GM19023 (cell line): Measurements from ENCODE around the gene ARHGEF16.

Experiments
- ATAC-seq: cut with Tn5 transposase; IDR thresholded peaks from one replicate; pipeline ENCODE4 v1.9.1; 2021; ENCODE audit warnings: mild to moderate bottlenecking, moderate library complexity; ENCODE audit not compliant: unreplicated experiment

ARHGEF16 gene

GRCh38 chr1:3515272-3515671 lies 60.8 kb downstream of the ARHGEF16 start:
- ATAC-seq, result no peak

DNA sequence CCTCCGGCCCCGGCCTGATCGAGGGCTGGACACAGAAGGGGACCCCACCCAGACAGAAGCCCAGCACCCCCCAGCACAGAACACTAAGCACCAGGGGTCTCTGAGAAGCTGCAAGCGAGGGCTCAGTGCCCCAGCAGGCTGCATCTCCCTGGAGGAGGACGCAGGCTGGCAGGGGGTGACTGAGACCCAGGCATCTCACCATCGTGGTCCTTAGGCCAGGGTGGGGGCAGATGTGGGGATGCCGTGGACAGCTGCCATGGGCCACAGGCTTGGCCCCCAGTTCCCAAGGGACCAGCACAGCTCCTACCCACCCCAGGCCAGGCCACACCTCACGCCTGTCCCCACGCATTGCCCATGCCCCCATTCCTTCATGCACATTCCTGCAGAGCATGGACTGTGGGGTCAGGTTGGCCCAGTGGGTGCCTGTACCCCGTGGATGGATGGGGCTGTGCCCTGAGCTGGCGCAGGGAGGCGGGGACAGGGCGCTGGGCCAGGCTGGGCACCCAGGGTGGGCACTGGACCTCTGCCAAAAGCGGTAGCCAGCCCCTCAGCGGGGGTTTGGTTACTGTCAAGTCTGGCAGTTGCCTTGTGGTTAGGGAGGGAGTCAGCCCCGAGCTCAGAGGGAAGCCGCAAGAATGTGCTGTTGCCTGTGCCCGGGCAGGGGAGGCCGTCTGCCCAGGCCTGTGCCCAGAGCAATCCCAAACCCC lies 61.5 kb downstream of the ARHGEF16 start:
- ATAC-seq, result no peak

DNA sequence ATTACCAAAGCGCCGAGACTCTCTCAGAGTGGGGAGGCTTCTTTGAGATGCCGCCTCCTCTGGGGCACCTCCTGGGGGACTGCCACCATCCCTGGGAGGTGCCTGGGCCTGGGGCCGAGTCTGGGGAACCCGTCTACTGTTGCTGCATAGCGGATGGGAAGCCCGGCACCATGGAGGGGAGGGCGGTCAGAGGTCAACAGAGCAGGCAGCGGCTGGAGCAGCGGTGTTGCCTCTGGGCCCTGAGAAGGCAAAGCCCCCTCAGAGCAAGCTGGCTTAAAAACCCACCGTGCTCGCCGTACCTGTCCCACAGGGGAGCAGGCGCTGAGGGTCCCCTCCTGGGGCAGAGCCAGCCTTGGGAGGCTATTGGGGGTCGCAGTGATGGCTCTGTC lies 62.0 kb downstream of the ARHGEF16 start:
- no peak for ATAC-seq

GRCh38 chr1:3516911-3517675 lies 62.6 kb downstream of the ARHGEF16 start:
- ATAC-seq, result no peak

DNA sequence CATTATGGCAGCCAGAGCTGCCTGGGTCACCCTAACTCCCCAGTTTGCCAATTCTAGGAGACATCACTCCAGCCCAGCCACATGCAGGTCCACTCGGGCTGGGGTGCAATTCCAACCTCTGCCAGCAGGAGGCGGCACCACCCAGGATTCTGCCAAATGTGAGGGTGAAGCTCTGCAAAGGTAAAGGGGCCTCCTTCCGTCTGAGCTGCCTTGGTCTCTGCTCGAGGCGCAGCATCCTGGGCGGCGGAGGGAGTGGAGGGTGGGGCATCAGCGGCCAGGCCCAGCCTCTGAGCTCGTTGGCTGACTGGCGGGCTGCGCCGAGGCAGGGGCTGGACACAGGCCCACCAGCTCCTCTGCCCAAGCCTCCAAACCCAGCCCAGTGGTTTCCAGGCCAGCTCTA lies 63.8 kb downstream of the ARHGEF16 start:
- no peak for ATAC-seq

DNA sequence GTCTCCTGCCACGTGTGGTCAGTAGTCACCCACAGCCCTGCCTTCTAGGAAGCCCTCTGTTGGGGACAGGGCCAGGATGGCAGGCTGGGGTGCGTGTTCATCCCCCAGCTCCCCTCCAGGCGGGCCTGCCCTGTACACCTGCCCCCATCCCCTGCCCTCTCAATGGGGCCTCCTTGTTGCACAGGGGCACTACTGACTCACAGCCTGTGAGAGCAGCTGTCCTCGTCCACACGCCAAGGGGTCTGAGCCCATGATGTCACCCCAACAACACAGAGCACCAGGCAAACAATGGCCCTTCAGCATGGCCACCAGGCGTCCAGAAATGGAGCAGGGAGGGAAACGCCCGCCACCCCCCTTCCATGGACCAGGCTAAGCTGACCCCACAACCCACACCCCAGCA lies 64.3 kb downstream of the ARHGEF16 start:
- ATAC-seq, result no peak

DNA sequence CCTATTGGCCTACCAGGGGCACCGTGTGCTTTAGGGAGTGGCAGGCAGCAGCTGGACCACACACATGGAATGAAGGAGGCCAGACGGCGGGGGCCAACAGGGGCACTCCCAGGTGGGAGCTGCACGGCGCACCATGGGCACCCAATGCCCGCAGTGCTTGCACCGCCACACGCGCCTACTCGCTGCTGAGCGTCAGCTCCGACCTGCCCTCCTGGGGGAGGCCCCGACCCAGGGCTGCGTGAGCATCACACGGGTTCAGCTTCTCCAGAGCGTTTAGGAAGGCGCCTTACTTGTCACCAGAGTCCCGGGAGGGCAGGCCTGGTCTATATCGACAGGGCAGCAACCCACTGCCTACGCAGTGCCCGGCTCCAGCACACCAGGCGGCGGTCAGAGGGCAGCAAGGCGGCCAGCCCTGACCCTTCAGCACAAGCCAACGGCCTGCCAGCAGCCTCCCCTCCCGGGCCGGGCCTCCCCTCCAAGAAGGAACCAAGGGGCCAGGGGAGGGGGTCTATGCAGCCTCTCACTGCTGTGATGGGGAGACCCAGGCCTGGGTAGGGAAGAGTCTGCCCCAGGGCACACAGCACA lies 64.9 kb downstream of the ARHGEF16 start:
- no peak for ATAC-seq

- no peak for ATAC-seq
Observed at GRCh38 chr1:3520419-3521378, 66.2 kb downstream of the ARHGEF16 start.

DNA sequence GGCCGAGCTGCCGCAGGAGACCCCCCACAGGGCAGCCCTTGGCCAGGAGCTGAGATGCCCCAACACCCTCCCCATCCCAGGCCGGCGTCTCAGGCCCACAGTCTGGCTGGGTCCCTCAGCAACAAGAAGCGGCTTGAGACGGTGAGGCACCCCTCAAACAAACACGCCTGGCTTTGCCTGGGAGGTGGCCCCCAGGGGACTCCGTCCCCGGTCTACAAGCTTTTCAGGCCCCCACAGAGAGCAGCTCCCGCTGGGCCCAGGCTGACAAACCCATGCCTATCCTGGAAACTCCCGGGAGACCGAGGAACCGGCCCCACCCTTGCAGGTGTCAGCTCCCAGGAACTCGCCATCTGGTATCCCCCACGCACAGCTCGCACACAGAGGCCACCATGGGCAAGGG lies 67.0 kb downstream of the ARHGEF16 start:
- ATAC-seq, result no peak

DNA sequence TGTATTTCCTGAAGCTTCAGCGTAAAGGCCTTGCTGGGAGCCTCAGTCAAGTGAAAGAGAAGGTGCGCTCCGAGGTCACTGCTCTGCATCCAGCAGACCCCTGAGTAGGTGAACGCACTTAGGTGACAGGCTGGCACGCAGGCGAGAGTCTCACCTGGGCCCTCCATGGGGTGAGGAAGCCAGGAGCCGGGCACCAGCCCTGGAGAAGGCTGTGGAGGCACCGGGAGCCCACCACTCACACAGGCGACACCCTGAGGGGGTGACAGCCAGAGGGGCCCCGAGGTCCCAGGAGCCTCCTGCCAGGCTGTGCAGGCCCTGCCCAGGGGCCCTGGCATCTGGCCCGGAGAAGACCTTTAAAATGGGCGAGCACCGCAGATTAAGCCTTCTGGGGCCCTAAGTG lies 67.6 kb downstream of the ARHGEF16 start:
- no peak for ATAC-seq

DNA sequence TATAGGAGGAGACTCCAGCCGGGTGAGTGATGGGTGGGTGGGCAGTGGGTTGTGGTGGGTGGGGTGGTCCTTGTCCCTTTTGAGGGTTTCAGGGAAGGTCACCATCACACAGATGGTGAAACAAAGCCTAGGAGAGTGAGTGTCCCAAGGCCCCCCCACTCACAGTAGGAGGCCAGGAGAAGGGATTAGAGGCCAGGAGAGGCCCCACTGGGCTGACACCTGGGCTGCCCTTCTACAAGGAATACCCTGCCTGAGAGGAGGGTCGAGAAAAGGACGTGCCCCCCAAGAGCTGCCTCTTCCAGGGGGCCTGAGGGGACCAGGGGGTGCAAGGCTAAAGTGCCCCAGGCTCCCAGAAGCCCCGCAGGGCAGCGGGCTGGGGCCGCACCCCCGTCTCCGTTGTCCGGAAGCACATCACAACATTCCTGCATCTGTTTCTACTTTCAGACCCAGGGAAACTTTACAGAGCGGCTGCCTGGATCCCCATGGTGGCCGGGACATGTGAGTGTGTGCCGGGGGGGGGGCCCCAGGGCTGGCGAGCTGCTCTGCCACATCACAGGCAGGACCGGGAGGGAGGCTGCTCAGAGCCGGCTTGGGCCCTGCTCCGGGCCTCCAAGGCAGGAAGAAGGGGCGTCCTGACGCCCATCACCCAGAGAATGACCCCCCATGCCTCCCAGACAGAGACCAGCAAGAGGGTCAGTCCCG lies 68.2 kb downstream of the ARHGEF16 start:
- ATAC-seq, result no peak

DNA sequence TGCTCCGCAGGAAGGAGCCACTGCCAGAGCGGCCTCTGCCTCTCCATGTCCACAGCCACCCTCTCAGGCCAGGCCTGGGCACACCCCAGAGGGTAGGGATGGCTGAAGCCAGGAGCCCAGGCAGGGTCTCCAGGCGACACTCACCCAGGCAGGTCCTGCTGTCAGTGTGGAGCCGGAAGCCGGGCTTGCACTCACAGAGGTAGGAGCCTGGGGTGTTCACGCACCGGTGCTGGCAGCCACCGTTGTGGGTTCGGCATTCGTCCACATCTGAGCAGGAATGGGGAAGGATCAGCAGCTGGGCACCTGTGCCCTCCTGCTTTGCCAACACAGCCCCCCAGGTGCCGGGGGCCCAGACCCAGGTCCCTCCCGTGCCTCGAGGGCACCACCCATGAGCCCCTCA lies 69.5 kb downstream of the ARHGEF16 start:
- ATAC-seq, result no peak

- ATAC-seq, result no peak
Observed at GRCh38 chr1:3524556-3525203, 70.2 kb downstream of the ARHGEF16 start.

DNA sequence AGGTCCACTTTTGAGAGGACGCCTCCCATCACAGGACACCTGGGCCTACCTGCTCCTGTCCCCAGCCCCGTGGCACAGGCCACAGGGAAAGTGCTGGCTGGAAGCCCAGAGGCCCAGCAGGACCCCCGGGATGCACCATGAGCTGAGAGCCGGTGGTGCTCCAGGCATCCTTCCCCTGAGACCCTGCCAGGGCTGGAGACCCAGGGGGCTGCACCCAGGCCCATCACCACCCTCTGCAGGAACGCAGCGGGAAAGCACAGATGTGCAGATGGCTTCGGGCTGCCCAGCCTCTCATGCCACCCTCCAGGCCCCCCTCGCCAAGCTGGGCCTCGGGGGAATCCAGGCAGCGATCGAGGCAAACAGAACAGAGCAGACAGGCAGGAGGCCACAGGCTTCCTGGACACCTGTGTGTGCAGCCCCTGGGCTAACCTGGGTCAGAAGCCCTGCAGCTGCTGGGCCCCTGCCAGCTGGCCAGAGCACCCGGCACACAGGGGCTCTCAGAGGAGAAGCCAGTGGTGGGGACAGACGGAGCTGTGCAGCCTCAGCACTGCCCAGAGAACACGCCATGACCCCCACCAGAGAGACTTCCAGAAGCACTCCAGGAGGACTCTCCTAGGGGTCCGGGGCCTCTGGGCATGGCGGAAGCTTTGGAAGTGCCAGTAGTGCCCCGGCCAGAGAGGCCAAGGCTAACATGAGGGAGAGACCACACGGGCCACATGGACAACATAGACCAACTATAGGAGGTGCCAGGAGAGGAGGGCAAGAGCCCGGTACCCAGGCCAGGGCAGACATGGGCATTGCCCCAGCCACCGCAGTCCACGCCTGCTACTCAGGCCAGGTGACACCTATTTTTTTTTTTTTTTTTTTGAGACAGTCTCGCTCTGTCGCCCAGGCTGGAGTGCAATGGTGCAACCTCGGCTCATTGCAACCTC lies 71.4 kb downstream of the ARHGEF16 start:
- no peak for ATAC-seq

DNA sequence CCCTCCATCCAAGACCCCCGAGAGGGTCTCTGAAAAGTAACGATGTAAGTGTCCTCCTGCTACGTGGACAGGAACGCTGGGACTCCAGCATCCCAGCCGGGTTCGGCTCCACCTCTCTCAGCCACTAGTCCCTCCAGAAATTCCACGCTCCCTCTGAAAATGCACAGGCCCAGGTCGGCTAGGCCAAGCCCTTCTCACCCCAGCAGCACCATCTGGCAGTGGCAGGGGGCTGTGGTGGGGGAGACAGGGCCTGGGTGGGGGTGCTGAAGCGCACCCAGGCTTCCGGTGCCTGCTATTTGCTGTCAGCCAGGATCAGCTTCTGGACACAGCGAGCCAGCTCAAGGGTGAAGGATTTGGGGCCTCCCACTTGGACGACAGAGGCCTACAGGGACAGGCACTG lies 73.3 kb downstream of the ARHGEF16 start:
- ATAC-seq, result no peak

GRCh38 chr1:3529099-3529729 lies 74.7 kb downstream of the ARHGEF16 start:
- no peak for ATAC-seq

GRCh38 chr1:3530086-3530925 lies 75.8 kb downstream of the ARHGEF16 start:
- no peak for ATAC-seq
